ENCODE data around the gene TMEM39A. TPM values are rescaled to one million over a fixed set of nuclear protein-coding genes. Genes with fewer than 3 reads are reported as not detected.

The TMEM39A gene
- total RNA-seq, 1 experiment from 2014 or later: 40.2 TPM

- DNase-seq (ENCODE audit: low read depth, low spot score): no peak
- ATAC-seq: no peak
- Histone ChIP-seq H3K27ac (ENCODE audit: low read depth, low read length) (no peak overlapping the region), H3K9me2 (ENCODE audit: insufficient read depth) (no peaks in the 10 kb centered on the region), H3K36me3 (ENCODE audit: control insufficient read depth in 1 of 2, insufficient read depth in 2 of 2, low read length in 2 of 2) (no peaks in the 10 kb centered on the region), H3K9me3 (ENCODE audit: control insufficient read depth in 1 of 2, insufficient read depth in 1 of 2, low read depth in 1 of 2, low read length in 2 of 2) (no peaks in the 10 kb centered on the region), H3K4me3 (replicated peaks in 1 of 2; ENCODE audit: low read depth in 1 of 2, low read length in 2 of 2) (no peak overlapping the region), H3K79me2 (ENCODE audit: insufficient read depth, low read length) (no peaks in the 10 kb centered on the region), H3K4me1 (ENCODE audit: control insufficient read depth in 1 of 2, insufficient read depth in 2 of 2, low read length in 2 of 2) (no peaks in the 10 kb centered on the region), H3K4me2 (ENCODE audit: low read length) (no peak overlapping the region), H3K9ac (ENCODE audit: low read length) (no peak overlapping the region), H4K20me1 (ENCODE audit: insufficient read depth) (no peaks in the 10 kb centered on the region), H2AFZ (ENCODE audit: low read depth, low read length, poor library complexity, severe bottlenecking) (no peak overlapping the region), H3K27me3 (ENCODE audit: insufficient read depth, low read length) (no peaks in the 10 kb centered on the region)
- intact Hi-C loops (cut with micrococcal nuclease): loop anchor here (10.0 kb wide), 1 partner anchor 497 kb away; no protein-coding TSS in a partner anchor
- no TSS peak for BruUV-seq (replicated peaks)
- CTCF ChIA-PET: no interaction called here
- POLR2A ChIA-PET: no interaction called here
- TF ChIP-seq SP1 (IDR thresholded peaks at IDR 0.05; ENCODE audit: low read depth) (no peak), REST (IDR thresholded peaks at IDR 0.05; ENCODE audit: low read depth) (no peak), SRF (IDR thresholded peaks at IDR 0.05; ENCODE audit: low read depth) (no peak), MAX (IDR thresholded peaks at IDR 0.05) (no peak), POLR2AphosphoS5 (IDR thresholded peaks at IDR 0.05; ENCODE audit: low read depth, low read length) (no peak), RAD21 (IDR thresholded peaks at IDR 0.05; ENCODE audit: low read depth) (no peak), CTCF (IDR thresholded peaks at IDR 0.05 in 2 of 3, conservative IDR thresholded peaks at IDR 0.05 in 1 of 3; ENCODE audit: borderline replicate concordance in 1 of 3, insufficient read depth in 1 of 3, low read depth in 2 of 3, low read length in 2 of 3) (no peak), TCF7L2 (IDR thresholded peaks at IDR 0.05; ENCODE audit: borderline replicate concordance, extremely low read depth, insufficient read depth, insufficient read length) (no peak)
- RAD21 ChIA-PET (ENCODE audit: low non-redundant PET in 1 of 2, low total read pairs in 2 of 2, uncharacterized antibody in 2 of 2, unreplicated experiment in 2 of 2): no interaction called here
Observed at GRCh38 chr3:119382134-119382533, 81.3 kb downstream of the TMEM39A start.
